ENCODE data around the gene OR9Q1. TPM values are rescaled to one million over a fixed set of nuclear protein-coding genes. Genes with fewer than 3 reads are reported as not detected.

OR9Q1 gene
- total RNA-seq, 4 donors from 2014 or later: not detected

Small RNA genes lying within 50 kb of the gene (small RNA-seq; reads per million reads assigned to genes)
- gene RNU6-899P: 0 reads per million in 4 donors

Other genes with a start within 250 kb of the OR9Q1 start
- gene OR6Q1, start 7.1 kb downstream of the OR9Q1 start, total RNA-seq: not detected
- gene OR9I1, start 101.6 kb downstream of the OR9Q1 start, total RNA-seq: not detected
- gene OR9Q2, start 165.2 kb downstream of the OR9Q1 start, total RNA-seq: not detected
- gene OR1S2, start 180.3 kb downstream of the OR9Q1 start, total RNA-seq: not detected
- gene OR1S1, start 188.8 kb downstream of the OR9Q1 start, total RNA-seq: not detected
- not detected for gene OR10Q1, start 205.0 kb downstream of the OR9Q1 start, total RNA-seq
- not detected for gene OR10W1, start 244.4 kb downstream of the OR9Q1 start, total RNA-seq

Data from transverse colon (tissue), 4 donors.